ENCODE results near the gene PAQR8. TPM values are rescaled to one million over a fixed set of nuclear protein-coding genes. Genes with fewer than 3 reads are reported as not detected.

The PAQR8 gene
- total and polyA plus RNA-seq, 2 experiments from 2014 or later: 20.8 to 36.9 TPM

DNA sequence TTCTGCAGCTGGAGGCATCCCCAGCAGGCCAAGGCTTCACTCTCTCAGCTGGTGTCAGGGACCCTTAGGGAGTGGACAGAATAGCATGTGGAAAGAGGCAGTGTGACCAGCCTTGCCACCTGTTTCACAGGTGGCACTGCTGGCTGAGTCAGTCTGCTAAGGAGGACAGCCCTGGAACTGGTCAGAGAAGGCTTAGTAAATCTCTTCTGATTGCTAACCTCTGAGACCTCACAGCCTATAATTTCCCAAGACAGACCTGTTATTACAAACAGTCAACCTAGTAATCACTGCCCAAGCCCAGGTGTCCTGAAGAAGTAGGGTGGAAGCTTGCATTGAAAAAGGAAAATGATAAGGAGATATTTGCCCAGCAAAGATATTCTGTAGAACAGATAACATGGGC lies 26.4 kb upstream of the PAQR8 start:
- H3K27me3 ChIP-seq: no peaks in the 10 kb centered on the region
- peak overlapping the region; percentile 42 for H3K27ac ChIP-seq
- no peak overlapping the region for H3K4me3 ChIP-seq
- no peaks in the 10 kb centered on the region for H3K9me3 ChIP-seq (ENCODE audit: low read depth)
- H3K4me2 ChIP-seq: no peak overlapping the region
- no peak for DNase-seq (ENCODE audit: low spot score)
- H3K9me2 ChIP-seq (replicated peaks; ENCODE audit: insufficient read depth): no peaks in the 10 kb centered on the region
- H3K4me1 ChIP-seq (ENCODE audit: insufficient read depth): peaks cover 32% of the 10 kb centered on the region
- no peak for TF ChIP-seq CTCF (IDR thresholded peaks at IDR 0.05; ENCODE audit: poor library complexity)
- no peak for TF ChIP-seq EZH2phosphoT487 (IDR thresholded peaks at IDR 0.05; ENCODE audit: low read depth, severe bottlenecking, unreplicated experiment)
- TF ChIP-seq EZH2 (IDR thresholded peaks at IDR 0.05; ENCODE audit: borderline replicate concordance): no peak
- no peaks in the 10 kb centered on the region for H3K36me3 ChIP-seq (replicated peaks; ENCODE audit: insufficient read depth, low read depth)
- H4K20me1 ChIP-seq (ENCODE audit: insufficient read depth, poor library complexity, severe bottlenecking): no peaks in the 10 kb centered on the region
- H3K79me2 ChIP-seq: no peaks in the 10 kb centered on the region
- no peak overlapping the region for H2AFZ ChIP-seq

- no peaks in the 10 kb centered on the region for H4K20me1 ChIP-seq (ENCODE audit: insufficient read depth, poor library complexity, severe bottlenecking)
- H2AFZ ChIP-seq: no peak overlapping the region
- TF ChIP-seq EZH2phosphoT487 (IDR thresholded peaks at IDR 0.05; ENCODE audit: low read depth, severe bottlenecking, unreplicated experiment) (no peak), EZH2 (IDR thresholded peaks at IDR 0.05; ENCODE audit: borderline replicate concordance) (no peak), CTCF (IDR thresholded peaks at IDR 0.05; ENCODE audit: poor library complexity) (no peak)
- H3K79me2 ChIP-seq: no peaks in the 10 kb centered on the region
- no peak overlapping the region for H3K27ac ChIP-seq
- H3K36me3 ChIP-seq (replicated peaks; ENCODE audit: insufficient read depth, low read depth): no peaks in the 10 kb centered on the region
- H3K4me2 ChIP-seq: no peak overlapping the region
- over 99% methylated on average over 6 of the region's 6 CpGs for WGBS (ENCODE audit: low lambda C conversion rate, missing lambda C conversion rate)
- H3K27me3 ChIP-seq: no peaks in the 10 kb centered on the region
- peaks cover 29% of the 10 kb centered on the region for H3K4me1 ChIP-seq (ENCODE audit: insufficient read depth)
- H3K9me2 ChIP-seq (replicated peaks; ENCODE audit: insufficient read depth): no peaks in the 10 kb centered on the region
- no peak overlapping the region for H3K4me3 ChIP-seq
- no peak for DNase-seq (ENCODE audit: low spot score)
- no peaks in the 10 kb centered on the region for H3K9me3 ChIP-seq (ENCODE audit: low read depth)
Measured at GRCh38 chr6:52336919-52337561, 24.9 kb upstream of the PAQR8 start.

DNA sequence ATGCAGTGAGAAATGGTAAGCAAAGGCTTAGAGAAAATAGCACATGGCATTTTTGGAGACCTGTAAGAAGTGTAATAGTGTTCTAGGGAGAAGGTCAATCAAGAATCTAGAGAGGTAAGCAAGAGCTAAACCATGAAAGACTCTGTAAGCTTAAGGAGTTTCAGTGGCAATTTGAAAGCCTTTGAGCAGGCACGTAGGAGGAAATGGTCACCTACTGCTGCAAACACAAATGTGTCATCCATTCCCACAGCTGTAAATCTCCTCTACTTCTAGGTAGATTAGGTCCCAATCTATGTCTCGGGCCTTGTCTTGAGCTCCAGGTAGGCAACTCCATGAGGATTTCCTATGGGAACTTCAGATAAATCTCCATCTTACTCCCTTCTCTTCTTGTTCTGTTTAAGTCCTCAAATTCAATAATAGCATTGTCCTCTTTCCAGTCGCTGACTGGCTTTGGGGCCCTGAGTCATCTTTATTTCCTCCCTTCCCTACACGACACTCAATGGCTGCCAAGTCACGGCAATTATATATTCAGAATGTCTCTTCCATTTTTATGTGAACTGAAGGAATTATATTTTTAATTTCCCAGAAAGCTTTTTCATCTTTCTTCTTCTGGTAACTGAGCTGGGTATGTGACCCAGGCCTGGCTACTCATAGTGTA lies 24.2 kb upstream of the PAQR8 start:
- Histone ChIP-seq H3K27me3 (no peaks in the 10 kb centered on the region), H3K4me2 (no peak overlapping the region), H4K20me1 (ENCODE audit: insufficient read depth, poor library complexity, severe bottlenecking) (no peaks in the 10 kb centered on the region), H2AFZ (no peak overlapping the region), H3K9me3 (ENCODE audit: low read depth) (no peaks in the 10 kb centered on the region), H3K27ac (no peak overlapping the region), H3K4me1 (ENCODE audit: insufficient read depth) (peaks cover 26% of the 10 kb centered on the region), H3K4me3 (no peak overlapping the region), H3K36me3 (replicated peaks; ENCODE audit: insufficient read depth, low read depth) (no peaks in the 10 kb centered on the region), H3K79me2 (no peaks in the 10 kb centered on the region), H3K9me2 (replicated peaks; ENCODE audit: insufficient read depth) (no peaks in the 10 kb centered on the region)
- WGBS (ENCODE audit: low lambda C conversion rate, missing lambda C conversion rate): 90% methylated on average over 5 of the region's 5 CpGs
- no peak for DNase-seq (ENCODE audit: low spot score)
- TF ChIP-seq EZH2 (IDR thresholded peaks at IDR 0.05; ENCODE audit: borderline replicate concordance) (no peak), EZH2phosphoT487 (IDR thresholded peaks at IDR 0.05; ENCODE audit: low read depth, severe bottlenecking, unreplicated experiment) (no peak), CTCF (IDR thresholded peaks at IDR 0.05; ENCODE audit: poor library complexity) (no peak)
